Glutamatergic neuron (in vitro differentiated cells): ENCODE measurements around the gene SAMD14. TPM values are rescaled to one million over a fixed set of nuclear protein-coding genes. Genes with fewer than 3 reads are reported as not detected.

Source experiments
- DNase-seq: peaks from one replicate; pipeline ENCODE4 v3.0.0; 2022
- H3K27ac Mint-ChIP-seq: one replicate; pipeline ENCODE4 v1.8.0; 2020; ENCODE audit warnings: mild to moderate bottlenecking, mixed read lengths, inconsistent platforms; ENCODE audit not compliant: unreplicated experiment
- H3K27me3 Mint-ChIP-seq: one replicate; pipeline ENCODE4 v1.8.0; 2020; ENCODE audit warnings: mild to moderate bottlenecking, moderate library complexity, mixed read lengths, inconsistent platforms; ENCODE audit not compliant: unreplicated experiment
- H3K36me3 Mint-ChIP-seq: one replicate; pipeline ENCODE4 v1.8.0; 2020; ENCODE audit warnings: mild to moderate bottlenecking, mixed read lengths, inconsistent platforms; ENCODE audit not compliant: unreplicated experiment
- H3K4me1 Mint-ChIP-seq: one replicate; pipeline ENCODE4 v1.8.0; 2020; ENCODE audit warnings: mild to moderate bottlenecking, low read depth, mixed read lengths, inconsistent platforms; ENCODE audit not compliant: unreplicated experiment
- H3K4me3 Mint-ChIP-seq: one replicate; pipeline ENCODE4 v1.8.0; 2020; ENCODE audit warnings: mild to moderate bottlenecking, mixed read lengths, inconsistent platforms; ENCODE audit not compliant: unreplicated experiment
- H3K9me3 Mint-ChIP-seq: one replicate; pipeline ENCODE4 v1.8.0; 2020; ENCODE audit warnings: mild to moderate bottlenecking, moderate library complexity, mixed read lengths, inconsistent platforms; ENCODE audit not compliant: unreplicated experiment
- CTCF ChIP-seq: fragments of 200-600 bp; sonication (generic); IDR thresholded peaks from one replicate; pipeline ENCODE4 v1.5.0; 2021; ENCODE audit not compliant: partially characterized antibody, unreplicated experiment
- total RNA-seq: library from RNA; stranded (reverse); fragmentation: NEBNext Ultra II Directional; extraction: Animal tissue kit (Norgen Biotek cat#: 25700); gene quantifications from one replicate; pipeline ENCODE4 v1.2.1, GENCODE V29; 2021; ENCODE audit not compliant: unreplicated experiment

SAMD14 gene
- total RNA-seq, 1 donor from 2014 or later: 95.0 TPM

- Mint-ChIP-seq H3K36me3 (no peaks in the 10 kb centered on the region), H3K4me3 (no peak overlapping the region), H3K27me3 (peaks cover 8% of the 10 kb centered on the region), H3K27ac (no peak overlapping the region), H3K9me3 (peaks cover 4% of the 10 kb centered on the region), H3K4me1 (peaks cover 6% of the 10 kb centered on the region)
- no peak for TF ChIP-seq CTCF
- DNase-seq: no peak
Measured at GRCh38 chr17:50090971-50091917, 38.7 kb downstream of the SAMD14 start.

- H3K27ac Mint-ChIP-seq: no peak overlapping the region
- no peaks in the 10 kb centered on the region for H3K36me3 Mint-ChIP-seq
- H3K27me3 Mint-ChIP-seq: peaks cover 2% of the 10 kb centered on the region
- no peak overlapping the region for H3K4me3 Mint-ChIP-seq
- peaks cover 3% of the 10 kb centered on the region for H3K4me1 Mint-ChIP-seq
- no peak for TF ChIP-seq CTCF
- DNase-seq: no peak
- peaks cover 4% of the 10 kb centered on the region for H3K9me3 Mint-ChIP-seq
Measured at GRCh38 chr17:50090071-50090470, 39.9 kb downstream of the SAMD14 start.

GRCh38 chr17:50088952-50089825 is 40.8 kb downstream of the SAMD14 start:
- TF ChIP-seq CTCF: no peak
- Mint-ChIP-seq H3K4me1 (no peaks in the 10 kb centered on the region), H3K27me3 (no peaks in the 10 kb centered on the region), H3K4me3 (no peak overlapping the region), H3K36me3 (no peaks in the 10 kb centered on the region), H3K9me3 (peaks cover 1% of the 10 kb centered on the region), H3K27ac (no peak overlapping the region)
- no peak for DNase-seq

- Mint-ChIP-seq H3K4me3 (no peak overlapping the region), H3K27ac (no peak overlapping the region), H3K27me3 (no peaks in the 10 kb centered on the region), H3K4me1 (no peaks in the 10 kb centered on the region), H3K9me3 (peaks cover 1% of the 10 kb centered on the region), H3K36me3 (no peaks in the 10 kb centered on the region)
- no peak for DNase-seq
- TF ChIP-seq CTCF: no peak
Measured at GRCh38 chr17:50087912-50088405, 42.0 kb downstream of the SAMD14 start.
